Measurements from ENCODE around the gene SNX8. TPM values are rescaled to one million over a fixed set of nuclear protein-coding genes. Genes with fewer than 3 reads are reported as not detected.

SNX8 gene
- total and polyA plus RNA-seq, 2 of the 8 experiments (the other 6 are each of a cell fraction or from before 2014, with no cell fraction given) = 46.2 to 70.8 TPM

DNA sequence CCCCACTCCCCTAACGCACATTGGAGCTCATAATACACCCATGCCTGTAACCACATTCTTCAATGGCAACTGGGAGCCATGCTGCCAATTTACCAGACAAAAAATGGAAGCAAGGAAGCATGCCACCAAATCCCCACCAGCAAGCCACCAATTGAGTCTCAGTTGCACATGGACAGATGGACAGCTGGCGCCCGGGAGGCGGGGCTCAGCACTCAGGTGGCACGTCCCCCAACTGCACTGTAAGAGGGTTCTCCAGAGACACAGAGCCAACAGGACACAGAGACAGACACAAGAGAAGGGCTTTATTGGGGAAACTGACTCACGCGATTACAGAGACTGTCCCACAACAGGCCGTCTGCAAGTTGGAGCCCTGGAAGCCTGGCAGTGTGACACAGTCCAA lies 84.0 kb downstream of the SNX8 start:
- no peak overlapping the region for H3K9ac ChIP-seq (replicated peaks in 1 of 4; ENCODE audit: extremely low read depth in 1 of 4, low read depth in 3 of 4, low read length in 3 of 4)
- TF ChIP-seq EP300 (IDR thresholded peaks at IDR 0.05; ENCODE audit: borderline replicate concordance in 1 of 2, low read depth in 2 of 2, low read length in 2 of 2) (no peak), CHD2 (IDR thresholded peaks at IDR 0.05; ENCODE audit: low read length) (no peak), JUN (IDR thresholded peaks at IDR 0.05; ENCODE audit: low read depth, low read length) (no peak), MAFK (IDR thresholded peaks at IDR 0.05; ENCODE audit: low read depth, low read length) (no peak), PHF8 (conservative IDR thresholded peaks at IDR 0.05; ENCODE audit: low read depth, low read length) (no peak), EGR1 (IDR thresholded peaks at IDR 0.05; ENCODE audit: borderline replicate concordance, low read depth, low read length) (no peak)

More for the DNA sequence above, 84.0 kb downstream of the SNX8 start:
- H3K4me1 ChIP-seq (replicated peaks in 1 of 4; ENCODE audit: control insufficient read depth in 3 of 4, insufficient read depth in 4 of 4, low read length in 3 of 4) = peaks cover 0 to 2% (median 0%) of the 10 kb centered on the region in 4 experiments; a peak in 2 of 7 replicates
- H3K4ac ChIP-seq (replicated peaks; ENCODE audit: insufficient read length, low read depth, low read length) = no peak overlapping the region
- POLR2A ChIA-PET (ENCODE audit: partially characterized antibody) = interaction anchor here (0.9 to 4.5 kb wide), 4 partner anchors 9 to 148 kb away, joined by 3 to 36 read pairs (median 3); partner anchors contain the start of genes MRM2 and NUDT1
- H4K8ac ChIP-seq (ENCODE audit: extremely low read depth, insufficient read depth, low read length) = no peak overlapping the region
- H3K4me3 ChIP-seq (ENCODE audit: extremely low read depth in 1 of 4, insufficient read depth in 2 of 4, low read depth in 3 of 4, low read length in 4 of 4) = no peak overlapping the region
- H2BK20ac ChIP-seq (ENCODE audit: low read length) = no peak overlapping the region
- H3K4me2 ChIP-seq (ENCODE audit: insufficient read depth in 1 of 2, low read depth in 2 of 2, low read length in 2 of 2) = no peak overlapping the region
- 95% methylated on average over 8 of the region's 8 CpGs; no CpG with 5 or more reads in 1 of the 2 experiments for WGBS, 2 experiments (ENCODE audit: extremely low coverage in 1 of 2, insufficient coverage in 1 of 2, insufficient read length in 1 of 2, insufficient replicate concordance in 2 of 2, low coverage in 1 of 2, low lambda C conversion rate in 2 of 2, missing lambda C conversion rate in 1 of 2)
- no peak overlapping the region for H3K27ac ChIP-seq (ENCODE audit: low read depth, low read length)
- peaks cover 10 to 34% (median 26%) of the 10 kb centered on the region in 4 experiments; a peak in 7 of 8 replicates for H3K36me3 ChIP-seq (ENCODE audit: control insufficient read depth in 2 of 4, insufficient read depth in 4 of 4, low read length in 3 of 4)
- H3K14ac ChIP-seq (ENCODE audit: insufficient read length) = no peak overlapping the region
- no peak overlapping the region for H2AFZ ChIP-seq (ENCODE audit: low read length)
- H3K9me3 ChIP-seq (ENCODE audit: insufficient read depth in 2 of 2, low read depth in 1 of 2, low read length in 1 of 2) = no peaks in the 10 kb centered on the region
- H3K27me3 ChIP-seq (replicated peaks in 1 of 4; ENCODE audit: control insufficient read depth in 3 of 4, extremely low read depth in 1 of 4, insufficient read depth in 3 of 4, low read length in 3 of 4) = no peaks in the 10 kb centered on the region
- no peak overlapping the region for H4K91ac ChIP-seq (replicated peaks; ENCODE audit: insufficient read length, low read length)
- H3K23me2 ChIP-seq (ENCODE audit: low read depth, low read length) = peaks cover 8% of the 10 kb centered on the region; the same call in 1 of the 2 replicates
- peaks cover 8 to 53% of the 10 kb centered on the region in 2 experiments for H3K79me2 ChIP-seq (ENCODE audit: control insufficient read depth in 1 of 2, insufficient read depth in 2 of 2, low read length in 2 of 2)
- H4K20me1 ChIP-seq (replicated peaks in 1 of 2; ENCODE audit: control insufficient read depth in 1 of 2, insufficient read depth in 2 of 2, low read length in 2 of 2) = peaks cover 3 to 12% of the 10 kb centered on the region in 2 experiments
- DNase-seq (ENCODE audit: low read depth in 1 of 2, low spot score in 2 of 2) (no peak), FAIRE-seq (no peak)
- no peak overlapping the region for H3K56ac ChIP-seq (replicated peaks; ENCODE audit: insufficient read length, low read depth, low read length)
- H3K18ac ChIP-seq (ENCODE audit: extremely low read depth, low read length) = no peak overlapping the region
- H4K5ac ChIP-seq (ENCODE audit: insufficient read length, low read depth, low read length) = no peak overlapping the region
- no peak overlapping the region for H2BK15ac ChIP-seq (ENCODE audit: low read length)
- CTCF ChIA-PET (ENCODE audit: partially characterized antibody) = no interaction called here
- no peak overlapping the region for H2BK5ac ChIP-seq (ENCODE audit: low read depth, low read length)
- no peak overlapping the region for H2BK120ac ChIP-seq (replicated peaks; ENCODE audit: low read depth, low read length)
- H2AK5ac ChIP-seq (ENCODE audit: low read depth, low read length) = no peak overlapping the region
- no peak overlapping the region for H3K23ac ChIP-seq (ENCODE audit: insufficient read length)
- H3K79me1 ChIP-seq (ENCODE audit: low read depth, low read length) = peaks cover 12% of the 10 kb centered on the region; the same call in 1 of the 2 replicates
- no peak overlapping the region for H2BK12ac ChIP-seq (ENCODE audit: low read depth, low read length)
